ENCODE results near the gene EP400. TPM values are rescaled to one million over a fixed set of nuclear protein-coding genes. Genes with fewer than 3 reads are reported as not detected.
"Not testable (repeated sequence)": the region's sequence is repeated elsewhere in the genome, so short reads cannot be mapped to it uniquely, and the experiment has no call there.

Gene EP400
- total and polyA plus RNA-seq, 8 donors = 33.5 to 49.9 (median 41.4) TPM

GRCh38 chr12:132043770-132044467 is 94.2 kb downstream of the EP400 start:
- TF ChIP-seq CTCF (IDR thresholded peaks at IDR 0.05) = no peak
- intact Hi-C loops (cut with DNase I) = no loop called here

GRCh38 chr12:132044661-132045412 is 95.1 kb downstream of the EP400 start:
- Histone ChIP-seq H3K27me3 (no peaks in the 10 kb centered on the region), H3K4me1 (no peaks in the 10 kb centered on the region), H3K4me3 (no peak overlapping the region), H3K36me3 (peaks cover 0 to 90% of the 10 kb centered on the region in 2 donors), H3K9me3 (no peaks in the 10 kb centered on the region), H3K27ac (no peak overlapping the region)
- DNase-seq (no peak), ATAC-seq (no peak)
- intact Hi-C loops (cut with DNase I) = no loop called here
- no peak for TF ChIP-seq CTCF (IDR thresholded peaks at IDR 0.05)

More at GRCh38 chr12:132043770-132044467, 94.2 kb downstream of the EP400 start:
- H3K36me3 ChIP-seq = peaks cover 0 to 90% of the 10 kb centered on the region in 2 donors
- no peaks in the 10 kb centered on the region for H3K4me1 ChIP-seq
- no peak for ATAC-seq
- no peak for DNase-seq
- no peaks in the 10 kb centered on the region for H3K27me3 ChIP-seq
- no peaks in the 10 kb centered on the region for H3K9me3 ChIP-seq
- H3K4me3 ChIP-seq = no peak overlapping the region
- H3K27ac ChIP-seq = no peak overlapping the region

GRCh38 chr12:132045751-132046150 is 96.0 kb downstream of the EP400 start:
- Histone ChIP-seq H3K9me3 (no peaks in the 10 kb centered on the region), H3K27me3 (no peaks in the 10 kb centered on the region), H3K4me1 (no peaks in the 10 kb centered on the region), H3K4me3 (no peak overlapping the region), H3K27ac (no peak overlapping the region), H3K36me3 (peaks cover 0 to 98% of the 10 kb centered on the region in 2 donors)
- ATAC-seq = no peak
- intact Hi-C loops (cut with DNase I) = no loop called here
- no peak for DNase-seq
- TF ChIP-seq CTCF (IDR thresholded peaks at IDR 0.05) = no peak

- ATAC-seq (no peak), DNase-seq (no peak)
- Histone ChIP-seq H3K36me3 (peaks cover 0 to 99% of the 10 kb centered on the region in 2 donors), H3K9me3 (no peaks in the 10 kb centered on the region), H3K4me1 (no peaks in the 10 kb centered on the region), H3K4me3 (no peak overlapping the region), H3K27me3 (no peaks in the 10 kb centered on the region), H3K27ac (no peak overlapping the region)
- intact Hi-C loops (cut with DNase I) = no loop called here
- no peak for TF ChIP-seq CTCF (IDR thresholded peaks at IDR 0.05)
Measured at GRCh38 chr12:132046561-132046960, 96.8 kb downstream of the EP400 start.

- ATAC-seq; DNase-seq; H3K27ac ChIP-seq; H3K4me3 ChIP-seq; H3K4me1 ChIP-seq; H3K27me3 ChIP-seq; intact Hi-C loops (cut with DNase I); H3K9me3 ChIP-seq: not testable (repeated sequence)
- peaks cover 0 to 99% of the 10 kb centered on the region in 2 donors for H3K36me3 ChIP-seq
Measured at GRCh38 chr12:132047630-132048029, 97.9 kb downstream of the EP400 start.
